H1 (cell line): ENCODE results near the gene CRABP2. TPM values are rescaled to one million over a fixed set of nuclear protein-coding genes. Genes with fewer than 3 reads are reported as not detected.

ENCODE experiments used
- CHD2 ChIP-seq: IDR thresholded peaks from 2 replicates; pipeline ENCODE4 v1.6.1; 2012; ENCODE audit warnings: low read length, improper control_type of control experiment
- EP300 ChIP-seq, 2 experiments: IDR thresholded peaks; 1 replicate in 1 of 2; 2 replicates in 1 of 2; pipeline ENCODE4 v1.6.1; 2011 to 2012; ENCODE audit warnings: low read depth in 2 of 2, low read length in 2 of 2, mild to moderate bottlenecking in 2 of 2, borderline replicate concordance in 1 of 2, inconsistent platforms in 1 of 2, moderate library complexity in 1 of 2
- EZH2 ChIP-seq: fragments of 200-600 bp; sonication (generic); IDR thresholded peaks from 2 replicates; pipeline ENCODE4 v1.7.1; 2012; ENCODE audit warnings: low read depth, mild to moderate bottlenecking, moderate library complexity, low read length, inconsistent platforms; ENCODE audit not compliant: severe bottlenecking
- GABPA ChIP-seq: IDR thresholded peaks from 2 replicates; pipeline ENCODE4 v1.6.1; 2011; ENCODE audit warnings: mild to moderate bottlenecking, low read length, moderate library complexity, borderline replicate concordance; ENCODE audit not compliant: insufficient read depth
- KDM1A ChIP-seq: fragments of 200-600, 300-600 bp; sonication (generic); IDR thresholded peaks from 2 replicates; pipeline ENCODE4 v1.7.1; 2016; ENCODE audit warnings: mild to moderate bottlenecking, low read length, borderline replicate concordance
- PHF8 ChIP-seq: fragments of 200-600 bp; sonication (generic); conservative IDR thresholded peaks from 2 replicates; pipeline ENCODE4 v1.7.1; 2012; ENCODE audit warnings: low read depth, mild to moderate bottlenecking, inconsistent platforms, low read length, moderate library complexity
- RAD21 ChIP-seq, 2 experiments: IDR thresholded peaks in 1 of 2; conservative IDR thresholded peaks in 1 of 2; 2 replicates each; pipeline ENCODE4 v1.6.1; 2011; ENCODE audit warnings: low read depth in 2 of 2, low read length in 2 of 2, improper control_type of control experiment in 1 of 2, inconsistent platforms in 1 of 2, mild to moderate bottlenecking in 1 of 2, moderate library complexity in 1 of 2
- TAF7 ChIP-seq: optimal IDR thresholded peaks from 2 replicates; pipeline ENCODE3; 2011; ENCODE audit warnings: low read depth, mild to moderate bottlenecking, inconsistent platforms, low read length, moderate library complexity, borderline replicate concordance
- polyA plus RNA-seq, 7 experiments: library from polyadenylated mRNA; depleted of rRNA in 3 of 7; stranded (reverse) in 5 of 7; unstranded in 2 of 7; fragments of >200 nt in 5 of 7; fragments of 200-250 nt in 2 of 7; gene quantifications; 1 replicate in 5 of 7; 2 replicates in 1 of 7; 4 replicates in 1 of 7; pipeline versions ENCODE4 v1.2.1 to v1.2.3, GENCODE V29; 2011 to 2013; ENCODE audit warnings: missing spikeins in 2 of 7, mixed read lengths in 2 of 7
- total RNA-seq: library from RNA; stranded (reverse); fragmentation: NEBNext Ultra II Directional; extraction: Animal tissue kit (Norgen Biotek cat#: 25700); gene quantifications from 2 replicates; pipeline ENCODE4 v1.2.1, GENCODE V29; 2021
- TF ChIP-seq, protein P1 (sequence below), 3 experiments: IDR thresholded peaks; 1 replicate in 2 of 3; 2 replicates in 1 of 3; pipeline versions ENCODE4 v1.5.1 to v1.6.1; 2011; ENCODE audit warnings: low read length in 3 of 3, mild to moderate bottlenecking in 3 of 3, inconsistent platforms in 2 of 3, low read depth in 1 of 3, moderate library complexity in 1 of 3; ENCODE audit not compliant: insufficient read depth in 1 of 3; ENCODE audit errors: control extremely low read depth in 1 of 3
- TF ChIP-seq, protein P2 (sequence below): IDR thresholded peaks from 2 replicates; pipeline ENCODE4 v1.6.1; 2012; ENCODE audit warnings: low read length, inconsistent platforms

The CRABP2 gene
- total and polyA plus RNA-seq, 2 of the 8 experiments (the other 6 are each of a cell fraction or from before 2014, with no cell fraction given) = 69.2 to 119 TPM

- TF ChIP-seq, protein P1, sequence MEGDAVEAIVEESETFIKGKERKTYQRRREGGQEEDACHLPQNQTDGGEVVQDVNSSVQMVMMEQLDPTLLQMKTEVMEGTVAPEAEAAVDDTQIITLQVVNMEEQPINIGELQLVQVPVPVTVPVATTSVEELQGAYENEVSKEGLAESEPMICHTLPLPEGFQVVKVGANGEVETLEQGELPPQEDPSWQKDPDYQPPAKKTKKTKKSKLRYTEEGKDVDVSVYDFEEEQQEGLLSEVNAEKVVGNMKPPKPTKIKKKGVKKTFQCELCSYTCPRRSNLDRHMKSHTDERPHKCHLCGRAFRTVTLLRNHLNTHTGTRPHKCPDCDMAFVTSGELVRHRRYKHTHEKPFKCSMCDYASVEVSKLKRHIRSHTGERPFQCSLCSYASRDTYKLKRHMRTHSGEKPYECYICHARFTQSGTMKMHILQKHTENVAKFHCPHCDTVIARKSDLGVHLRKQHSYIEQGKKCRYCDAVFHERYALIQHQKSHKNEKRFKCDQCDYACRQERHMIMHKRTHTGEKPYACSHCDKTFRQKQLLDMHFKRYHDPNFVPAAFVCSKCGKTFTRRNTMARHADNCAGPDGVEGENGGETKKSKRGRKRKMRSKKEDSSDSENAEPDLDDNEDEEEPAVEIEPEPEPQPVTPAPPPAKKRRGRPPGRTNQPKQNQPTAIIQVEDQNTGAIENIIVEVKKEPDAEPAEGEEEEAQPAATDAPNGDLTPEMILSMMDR (IDR thresholded peaks at IDR 0.05; ENCODE audit: control extremely low read depth in 1 of 3, insufficient read depth in 1 of 3, low read depth in 1 of 3, low read length in 3 of 3) = no peak
- TF ChIP-seq RAD21 (IDR thresholded peaks at IDR 0.05 in 1 of 2, conservative IDR thresholded peaks at IDR 0.05 in 1 of 2; ENCODE audit: low read depth in 2 of 2, low read length in 2 of 2) (no peak), EP300 (IDR thresholded peaks at IDR 0.05; ENCODE audit: borderline replicate concordance in 1 of 2, low read depth in 2 of 2, low read length in 2 of 2) (peak in 1 of 2 experiments; percentile 96; a peak in 1 of 3 replicates), GABPA (no peak), PHF8 (no peak), EZH2 (no peak), CHD2 (0 out of 2 replicates have a peak, but pooled peaks have one; percentile 22), KDM1A (no peak), TAF7 (no peak)
- TF ChIP-seq, protein P2, sequence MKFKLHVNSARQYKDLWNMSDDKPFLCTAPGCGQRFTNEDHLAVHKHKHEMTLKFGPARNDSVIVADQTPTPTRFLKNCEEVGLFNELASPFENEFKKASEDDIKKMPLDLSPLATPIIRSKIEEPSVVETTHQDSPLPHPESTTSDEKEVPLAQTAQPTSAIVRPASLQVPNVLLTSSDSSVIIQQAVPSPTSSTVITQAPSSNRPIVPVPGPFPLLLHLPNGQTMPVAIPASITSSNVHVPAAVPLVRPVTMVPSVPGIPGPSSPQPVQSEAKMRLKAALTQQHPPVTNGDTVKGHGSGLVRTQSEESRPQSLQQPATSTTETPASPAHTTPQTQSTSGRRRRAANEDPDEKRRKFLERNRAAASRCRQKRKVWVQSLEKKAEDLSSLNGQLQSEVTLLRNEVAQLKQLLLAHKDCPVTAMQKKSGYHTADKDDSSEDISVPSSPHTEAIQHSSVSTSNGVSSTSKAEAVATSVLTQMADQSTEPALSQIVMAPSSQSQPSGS = peak; percentile 100
Observed at GRCh38 chr1:156673387-156674121, 31.8 kb downstream of the CRABP2 start (continued).
